ENCODE results near the gene HTR7. TPM values are rescaled to one million over a fixed set of nuclear protein-coding genes. Genes with fewer than 3 reads are reported as not detected.
"Not testable (repeated sequence)": the region's sequence is repeated elsewhere in the genome, so short reads cannot be mapped to it uniquely, and the experiment has no call there.

Gene HTR7
- total and polyA plus RNA-seq, 2 of the 8 experiments (the other 6 are each of a cell fraction or from before 2014, with no cell fraction given): 22.9 to 24.6 TPM

- H3K79me1 ChIP-seq (ENCODE audit: low read depth, low read length): not testable (repeated sequence)
- CTCF ChIA-PET (ENCODE audit: partially characterized antibody): interaction anchor here (2.0 kb wide), 1 partner anchor 34 kb away, joined by 9 read pairs; no protein-coding TSS in a partner anchor
Observed at GRCh38 chr10:90821864-90822263, 36.0 kb downstream of the HTR7 start.

More at GRCh38 chr10:90821864-90822263, 36.0 kb downstream of the HTR7 start:
- 77% methylated on average over 1 of the region's 1 CpG; no CpG with 5 or more reads in 1 of the 2 experiments for WGBS, 2 experiments (ENCODE audit: extremely low coverage in 1 of 2, insufficient coverage in 1 of 2, insufficient read length in 1 of 2, insufficient replicate concordance in 2 of 2, low coverage in 1 of 2, low lambda C conversion rate in 2 of 2, missing lambda C conversion rate in 1 of 2)
- H3K4me3 ChIP-seq (ENCODE audit: extremely low read depth in 1 of 4, insufficient read depth in 2 of 4, low read depth in 3 of 4, low read length in 4 of 4); H3K23ac ChIP-seq (ENCODE audit: insufficient read length); H3K4me1 ChIP-seq (replicated peaks in 1 of 4; ENCODE audit: control insufficient read depth in 3 of 4, insufficient read depth in 4 of 4, low read length in 3 of 4); H2BK15ac ChIP-seq (ENCODE audit: low read length); H3K9ac ChIP-seq (replicated peaks in 1 of 4; ENCODE audit: extremely low read depth in 1 of 4, low read depth in 3 of 4, low read length in 3 of 4); H4K5ac ChIP-seq (ENCODE audit: insufficient read length, low read depth, low read length); H2BK120ac ChIP-seq (replicated peaks; ENCODE audit: low read depth, low read length); H4K91ac ChIP-seq (replicated peaks; ENCODE audit: insufficient read length, low read length); H3K4ac ChIP-seq (replicated peaks; ENCODE audit: insufficient read length, low read depth, low read length); H3K23me2 ChIP-seq (ENCODE audit: low read depth, low read length); H3K56ac ChIP-seq (replicated peaks; ENCODE audit: insufficient read length, low read depth, low read length); POLR2A ChIA-PET (ENCODE audit: partially characterized antibody); H3K4me2 ChIP-seq (ENCODE audit: insufficient read depth in 1 of 2, low read depth in 2 of 2, low read length in 2 of 2); DNase-seq (ENCODE audit: low read depth in 1 of 2, low spot score in 2 of 2); H3K14ac ChIP-seq (ENCODE audit: insufficient read length); H4K8ac ChIP-seq (ENCODE audit: extremely low read depth, insufficient read depth, low read length); H2BK12ac ChIP-seq (ENCODE audit: low read depth, low read length); H2AFZ ChIP-seq (ENCODE audit: low read length); H2BK5ac ChIP-seq (ENCODE audit: low read depth, low read length); FAIRE-seq; H4K20me1 ChIP-seq (replicated peaks in 1 of 2; ENCODE audit: control insufficient read depth in 1 of 2, insufficient read depth in 2 of 2, low read length in 2 of 2); H3K27me3 ChIP-seq (replicated peaks in 1 of 4; ENCODE audit: control insufficient read depth in 3 of 4, extremely low read depth in 1 of 4, insufficient read depth in 3 of 4, low read length in 3 of 4); H2BK20ac ChIP-seq (ENCODE audit: low read length); H3K27ac ChIP-seq (ENCODE audit: low read depth, low read length); H3K18ac ChIP-seq (ENCODE audit: extremely low read depth, low read length): not testable (repeated sequence)
- H2AK5ac ChIP-seq (ENCODE audit: low read depth, low read length): peak overlapping the region; percentile 15; the same call in 1 of the 2 replicates
- H3K36me3 ChIP-seq (ENCODE audit: control insufficient read depth in 2 of 4, insufficient read depth in 4 of 4, low read length in 3 of 4): peaks cover 0 to 20% (median 0%) of the 10 kb centered on the region in 4 experiments; a peak in 2 of 8 replicates
- H3K9me3 ChIP-seq (ENCODE audit: insufficient read depth in 2 of 2, low read depth in 1 of 2, low read length in 1 of 2): peaks cover 32 to 36% of the 10 kb centered on the region in 2 experiments
- H3K79me2 ChIP-seq (ENCODE audit: control insufficient read depth in 1 of 2, insufficient read depth in 2 of 2, low read length in 2 of 2): peaks cover 0 to 84% of the 10 kb centered on the region in 2 experiments; a peak in 2 of 4 replicates
